ENCODE data around the gene KLHL8.
"Not testable (repeated sequence)": the region's sequence is repeated elsewhere in the genome, so short reads cannot be mapped to it uniquely, and the experiment has no call there.

Gene KLHL8

GRCh38 chr4:87224141-87224923, 3.9 kb upstream of the KLHL8 start:
- no peaks in the 10 kb centered on the region for H3K27me3 ChIP-seq (ENCODE audit: insufficient read depth, poor library complexity, severe bottlenecking)
- TF ChIP-seq REST (IDR thresholded peaks at IDR 0.05; ENCODE audit: insufficient replicate concordance, low read depth) (no peak), SPI1 (IDR thresholded peaks at IDR 0.05; ENCODE audit: borderline replicate concordance, low read depth) (no peak), POLR2AphosphoS5 (IDR thresholded peaks at IDR 0.05; ENCODE audit: low read depth) (no peak)
- no peak for DNase-seq (ENCODE audit: low read depth in 1 of 2, low spot score in 1 of 2)
- no peak overlapping the region for H3K4me3 ChIP-seq (replicated peaks; ENCODE audit: insufficient read depth, low read length)
- H3K27ac ChIP-seq (replicated peaks), result no peak overlapping the region

GRCh38 chr4:87219632-87220093, 755 bp downstream of the KLHL8 start:
- DNase-seq (ENCODE audit: low read depth in 1 of 2, low spot score in 1 of 2), result peak in 1 of 2 experiments; percentile 70
- Histone ChIP-seq H3K27ac (replicated peaks) (peak overlapping the region; percentile 91), H3K27me3 (ENCODE audit: insufficient read depth, poor library complexity, severe bottlenecking) (no peaks in the 10 kb centered on the region), H3K4me3 (replicated peaks; ENCODE audit: insufficient read depth, low read length) (peak overlapping the region; percentile 72)
- no peak for TF ChIP-seq REST (IDR thresholded peaks at IDR 0.05; ENCODE audit: insufficient replicate concordance, low read depth)
- TF ChIP-seq POLR2AphosphoS5 (IDR thresholded peaks at IDR 0.05; ENCODE audit: low read depth), result no peak
- no peak for TF ChIP-seq CTCF (IDR thresholded peaks at IDR 0.05; ENCODE audit: insufficient read depth, low read length)
- TF ChIP-seq SPI1 (IDR thresholded peaks at IDR 0.05; ENCODE audit: borderline replicate concordance, low read depth), result no peak
- TF ChIP-seq GABPA (IDR thresholded peaks at IDR 0.05; ENCODE audit: low read depth), result no peak

- not testable (repeated sequence) for H3K4me3 ChIP-seq (replicated peaks; ENCODE audit: insufficient read depth, low read length); H3K27me3 ChIP-seq (ENCODE audit: insufficient read depth, poor library complexity, severe bottlenecking); H3K27ac ChIP-seq (replicated peaks); DNase-seq (ENCODE audit: low read depth in 1 of 2, low spot score in 1 of 2)
Observed at GRCh38 chr4:87217235-87217763, 3.1 kb downstream of the KLHL8 start.

GRCh38 chr4:87216469-87216868, 3.9 kb downstream of the KLHL8 start:
- no peak for DNase-seq (ENCODE audit: low read depth in 1 of 2, low spot score in 1 of 2)
- TF ChIP-seq REST (IDR thresholded peaks at IDR 0.05; ENCODE audit: insufficient replicate concordance, low read depth), result no peak
- TF ChIP-seq POLR2AphosphoS5 (IDR thresholded peaks at IDR 0.05; ENCODE audit: low read depth), result no peak
- no peak for TF ChIP-seq GABPA (IDR thresholded peaks at IDR 0.05; ENCODE audit: low read depth)
- no peak for TF ChIP-seq SPI1 (IDR thresholded peaks at IDR 0.05; ENCODE audit: borderline replicate concordance, low read depth)
- no peak for TF ChIP-seq CTCF (IDR thresholded peaks at IDR 0.05; ENCODE audit: insufficient read depth, low read length)
- H3K27me3 ChIP-seq (ENCODE audit: insufficient read depth, poor library complexity, severe bottlenecking), result no peaks in the 10 kb centered on the region

More at GRCh38 chr4:87216469-87216868, 3.9 kb downstream of the KLHL8 start:
- Histone ChIP-seq H3K27ac (replicated peaks) (no peak overlapping the region), H3K4me3 (replicated peaks; ENCODE audit: insufficient read depth, low read length) (no peak overlapping the region)

Measured in HL-60 (cell line).